Posterior vena cava (tissue), 2 donors: Measurements from ENCODE around the gene TH. TPM values are rescaled to one million over a fixed set of nuclear protein-coding genes. Genes with fewer than 3 reads are reported as not detected.
"Not testable (repeated sequence)": the region's sequence is repeated elsewhere in the genome, so short reads cannot be mapped to it uniquely, and the experiment has no call there.

ENCODE experiments used
- DNase-seq: peaks from one replicate; pipeline ENCODE4 v3.0.0-alpha.2; 2020; ENCODE audit warnings: low spot score
- intact Hi-C, 2 donors: fragments of 100-400 bp; cut with DNase I; formaldehyde crosslinking; loops; one replicate each; pipeline versions ENCODE4 v1.14.1 to v1.14.2; 2022 to 2023
- total RNA-seq, 2 donors: library from RNA; stranded (reverse); fragmentation: NEBNext Ultra II Directional; extraction: Animal tissue kit (Norgen Biotek cat#: 25700); gene quantifications; one replicate each; pipeline ENCODE4 v1.2.1, GENCODE V29; 2021
- donor health status: DM: yes; HTN: yes; CAD: no.
- donor health status: DM: yes; HTN: yes; CAD: no.

The TH gene
- total RNA-seq, 2 donors from 2014 or later: 0.67 TPM; not detected in 1

GRCh38 chr11:2185324-2186085 lies 13.9 kb upstream of the TH start:
- intact Hi-C loops: no loop called here
- DNase-seq: no peak

GRCh38 chr11:2182692-2183474 lies 11.3 kb upstream of the TH start:
- intact Hi-C loops: no loop called here
- DNase-seq: no peak

DNA sequence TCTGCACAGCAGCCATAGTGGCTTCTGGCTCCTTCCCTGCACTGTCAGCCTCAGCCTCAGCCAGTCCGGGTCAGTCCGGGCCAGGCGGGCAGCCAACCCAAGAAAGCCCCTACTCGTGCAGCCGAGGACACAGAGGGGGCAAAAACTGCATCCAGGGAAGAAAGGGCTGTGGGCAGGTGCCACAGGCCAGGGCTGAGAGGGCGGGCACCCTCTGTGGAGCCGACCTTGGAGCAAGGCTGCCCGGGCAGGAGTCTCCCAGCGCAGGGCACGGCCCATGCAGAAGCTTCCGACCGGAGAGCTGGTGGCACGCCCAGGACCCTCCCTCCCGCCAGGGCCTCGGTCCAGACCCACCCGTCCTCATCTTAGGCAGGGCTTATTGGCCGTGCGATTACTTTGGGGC lies 10.5 kb upstream of the TH start:
- intact Hi-C loops: no loop called here
- no peak for DNase-seq

- intact Hi-C loops: loop anchor here in 1 of 2 donors (1.0 kb wide), 1 partner anchor 329 kb away; no protein-coding TSS in a partner anchor
- no peak for DNase-seq
Observed at GRCh38 chr11:2180789-2181370, 9.3 kb upstream of the TH start.

GRCh38 chr11:2180347-2180746 lies 8.7 kb upstream of the TH start:
- intact Hi-C loops: no loop called here
- no peak for DNase-seq

GRCh38 chr11:2179516-2179915 lies 7.9 kb upstream of the TH start:
- no peak for DNase-seq
- intact Hi-C loops: no loop called here

DNA sequence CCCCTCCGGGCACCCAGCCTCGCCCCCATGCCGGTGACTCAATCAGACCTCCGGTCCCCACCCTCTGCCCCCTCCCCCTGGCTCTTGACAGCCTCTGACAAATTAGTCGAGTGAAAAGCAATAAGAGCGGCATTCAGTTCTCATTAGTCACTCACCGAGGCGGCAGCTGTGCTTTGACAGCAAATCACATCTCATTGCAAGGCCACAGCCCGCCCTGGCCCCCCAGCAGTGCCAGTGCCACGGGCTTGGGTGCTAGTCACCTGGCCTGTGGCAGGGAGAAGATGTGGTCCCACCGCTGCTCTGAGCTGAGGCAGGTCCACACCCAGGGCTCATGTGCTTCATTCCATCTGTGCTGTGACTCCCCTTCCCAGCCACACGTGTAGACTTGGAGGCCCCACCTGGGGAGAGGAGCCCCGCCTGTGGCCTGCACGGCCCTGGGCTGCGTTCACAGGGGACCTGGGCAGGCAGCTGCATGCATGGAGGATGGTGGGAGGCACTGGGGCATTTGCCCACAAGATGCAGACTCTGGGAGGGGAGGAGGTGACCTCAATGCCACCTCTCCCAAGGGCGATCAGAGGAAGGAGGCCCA lies 7.4 kb upstream of the TH start:
- DNase-seq: no peak
- intact Hi-C loops: no loop called here

- intact Hi-C loops, DNase-seq: not testable (repeated sequence)
Observed at GRCh38 chr11:2178055-2178773, 6.6 kb upstream of the TH start.

DNA sequence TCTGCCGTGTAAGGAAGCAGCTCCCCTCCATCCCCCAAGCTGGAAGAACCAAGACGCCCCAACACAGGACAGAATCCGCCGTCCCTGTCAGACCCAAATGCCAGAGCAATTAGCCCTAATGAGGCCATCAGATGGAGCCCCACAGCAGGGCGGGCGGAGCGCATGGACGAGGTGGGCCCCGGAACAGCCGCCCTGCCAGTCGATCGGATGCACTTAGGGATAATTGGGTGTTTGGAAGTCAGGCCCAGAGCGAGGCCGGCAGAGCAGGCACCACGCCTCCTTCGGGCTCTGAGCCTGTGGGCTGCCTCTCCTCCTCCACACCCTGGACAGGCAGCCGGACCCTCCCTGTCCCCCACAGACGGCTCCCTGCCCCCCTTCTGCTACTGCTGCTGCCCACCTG lies 5.5 kb upstream of the TH start:
- DNase-seq: no peak
- intact Hi-C loops: no loop called here

DNA sequence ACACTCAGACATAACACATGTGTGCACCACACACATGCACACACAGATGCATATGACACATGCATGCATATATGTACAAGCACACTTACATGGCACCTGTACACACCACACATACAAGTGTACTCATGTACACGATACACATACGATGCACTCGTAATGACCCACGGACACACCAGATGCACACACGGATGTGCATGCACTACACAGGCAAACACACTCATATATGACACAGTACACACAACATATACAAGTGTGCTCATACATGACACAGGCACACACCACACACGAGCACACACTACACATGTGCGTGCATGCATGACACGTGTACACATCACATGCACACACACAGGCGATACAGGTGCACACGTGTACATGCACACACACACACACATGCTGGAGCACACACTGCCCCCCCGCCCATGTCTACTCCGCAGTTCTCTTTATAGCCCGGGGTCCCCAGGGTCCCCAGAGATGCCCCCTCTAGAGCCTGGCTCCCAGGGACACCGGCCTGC lies 4.8 kb upstream of the TH start:
- no peak for DNase-seq
- intact Hi-C loops: no loop called here

DNA sequence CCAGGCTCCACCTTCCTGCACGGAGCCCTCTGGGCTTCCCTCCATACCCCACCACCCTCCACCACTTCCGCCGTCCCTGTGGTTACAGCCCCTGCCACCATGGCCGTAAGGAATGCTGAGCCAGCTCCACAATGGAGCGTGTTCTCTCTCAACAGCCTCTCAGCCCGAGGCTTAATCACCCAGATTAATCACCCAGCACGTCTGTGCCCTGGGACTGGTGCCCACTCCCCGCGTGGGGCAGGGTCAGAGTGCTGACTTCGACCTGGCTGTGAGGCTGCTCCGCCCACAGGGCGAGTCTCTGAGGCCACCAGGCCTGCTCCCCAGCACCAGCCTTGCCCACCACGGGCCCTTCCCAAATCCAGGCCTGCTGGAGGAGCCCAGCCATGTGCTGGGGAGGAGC lies 4.0 kb upstream of the TH start:
- intact Hi-C loops: no loop called here
- DNase-seq: no peak

DNA sequence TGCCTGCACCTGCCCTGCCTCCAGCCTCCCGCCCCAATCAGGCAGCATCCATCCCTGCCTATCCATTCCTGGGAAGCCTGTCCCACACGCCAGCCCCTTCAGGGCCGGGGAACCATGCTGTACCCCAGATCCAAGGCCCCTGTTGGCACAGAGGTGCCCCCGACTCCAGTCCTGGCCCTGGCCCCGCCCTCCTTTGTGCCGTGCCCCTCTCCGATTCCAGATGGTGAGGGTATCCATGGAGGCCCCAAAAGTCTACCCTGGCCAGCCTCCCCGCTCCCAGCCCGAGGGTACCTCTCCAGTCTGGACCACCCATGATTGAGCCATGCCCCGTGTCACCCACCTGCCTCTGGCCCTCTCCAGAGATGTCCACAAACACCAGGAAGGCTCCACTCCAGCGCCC lies 2.7 kb upstream of the TH start:
- DNase-seq: no peak
- intact Hi-C loops: loop anchor here in 1 of 2 donors (5.0 kb wide), 1 partner anchor 872 kb away; no protein-coding TSS in a partner anchor

- intact Hi-C loops: loop anchor here in 1 of 2 donors (5.0 kb wide), 1 partner anchor 871 kb away; no protein-coding TSS in a partner anchor
- DNase-seq: no peak
Observed at GRCh38 chr11:2173761-2174160, 2.1 kb upstream of the TH start.

- intact Hi-C loops: loop anchor here in 1 of 2 donors (5.0 kb wide), 1 partner anchor 871 kb away; no protein-coding TSS in a partner anchor
- DNase-seq: no peak
Observed at GRCh38 chr11:2173150-2173693, 1.6 kb upstream of the TH start.

- DNase-seq: no peak
- intact Hi-C loops: loop anchor here in 1 of 2 donors (5.0 kb wide), 1 partner anchor 870 kb away; no protein-coding TSS in a partner anchor
Observed at GRCh38 chr11:2172676-2173075, 1.1 kb upstream of the TH start.

DNA sequence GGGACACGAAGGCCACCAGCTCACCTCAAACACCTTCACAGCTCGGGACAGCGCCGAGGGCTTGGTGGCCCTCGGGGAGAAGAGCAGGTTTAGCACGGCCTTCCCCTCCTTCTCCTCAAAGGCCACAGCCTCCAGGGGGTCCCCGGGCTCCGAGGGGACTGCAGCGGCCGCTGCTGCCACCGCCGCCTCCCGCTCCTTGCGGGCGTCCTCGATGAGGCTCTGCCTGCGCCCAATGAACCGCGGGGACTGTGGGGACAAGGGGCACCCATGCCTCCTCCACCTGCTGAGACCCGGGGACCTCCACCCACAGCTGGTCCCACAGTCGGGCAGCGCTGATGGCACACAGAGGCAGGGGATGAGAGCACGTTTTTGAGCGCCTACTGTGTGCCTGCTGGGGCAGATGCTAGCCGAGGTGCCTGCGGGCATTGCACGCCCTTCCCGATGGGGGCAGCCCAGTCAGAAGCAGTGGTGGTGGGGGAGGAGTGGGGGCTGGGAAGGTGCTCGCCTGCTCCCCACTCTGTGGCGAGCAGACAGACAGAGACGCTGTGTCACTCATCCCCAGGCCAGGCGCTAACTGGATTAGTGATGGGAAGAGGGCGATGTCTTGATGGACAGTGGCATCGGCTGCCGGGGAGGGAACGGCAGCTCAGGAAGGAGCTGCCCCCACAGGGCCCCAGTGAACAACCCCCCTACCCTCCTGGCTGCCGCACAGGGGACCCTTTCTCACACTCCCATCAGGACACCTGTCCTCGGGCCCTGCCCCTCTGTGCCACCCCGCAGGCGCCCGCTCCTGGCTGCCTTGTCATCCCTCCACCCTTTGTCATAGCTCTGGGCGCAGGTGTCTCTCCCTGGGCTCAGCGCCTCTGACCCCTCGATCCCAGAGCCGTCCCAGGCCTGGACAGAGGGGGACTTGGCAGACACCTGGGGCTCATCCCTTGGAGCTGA lies 1.7 kb downstream of the TH start:
- no peak for DNase-seq
- intact Hi-C loops: loop anchor here in 1 of 2 donors (5.0 kb wide), 1 partner anchor 868 kb away; no protein-coding TSS in a partner anchor

GRCh38 chr11:2169005-2169378 lies 2.6 kb downstream of the TH start:
- intact Hi-C loops: no loop called here
- no peak for DNase-seq
